Left lung (tissue), 10 donors: ENCODE measurements around the gene GAS2L2. TPM values are rescaled to one million over a fixed set of nuclear protein-coding genes. Genes with fewer than 3 reads are reported as not detected.
"Not testable (repeated sequence)": the region's sequence is repeated elsewhere in the genome, so short reads cannot be mapped to it uniquely, and the experiment has no call there.

Experiments
- ATAC-seq: fragments of 200-7000 bp; cut with Tn5 transposase; one replicate; pipeline ENCODE4 v1.9.1; 2020; ENCODE audit warnings: moderate library complexity
- DNase-seq, 4 donors: peaks; one replicate each; pipeline ENCODE4 v3.0.0-alpha.2; 2013 to 2020
- H3K27ac ChIP-seq, 2 donors: fragments of 200-600 bp; sonication (generic) in 1 of 2; one replicate each; pipeline versions ENCODE4 v1.5.0 to v1.8.0; 2020 to 2021
- H3K27me3 ChIP-seq, 2 donors: fragments of 200-600 bp; sonication (generic) in 1 of 2; one replicate each; pipeline versions ENCODE4 v1.5.0 to v1.8.0; 2020 to 2021
- H3K36me3 ChIP-seq, 2 donors: fragments of 200-600 bp; sonication (generic) in 1 of 2; one replicate each; pipeline versions ENCODE4 v1.5.0 to v1.8.0; 2020 to 2021
- H3K4me1 ChIP-seq, 2 donors: fragments of 200-600 bp; one replicate each; pipeline ENCODE4 v1.8.0; 2021
- H3K4me3 ChIP-seq, 2 donors: fragments of 200-600 bp; sonication (generic) in 1 of 2; one replicate each; pipeline versions ENCODE4 v1.5.0 to v1.8.0; 2020 to 2021; ENCODE audit warnings: mild to moderate bottlenecking in 1 of 2
- H3K9me3 ChIP-seq, 2 donors: fragments of 200-600 bp; sonication (generic) in 1 of 2; one replicate each; pipeline versions ENCODE4 v1.5.0 to v1.8.0; 2020 to 2021
- CTCF ChIP-seq, 2 donors: fragments of 200-600 bp; sonication (generic) in 1 of 2; IDR thresholded peaks; one replicate each; pipeline versions ENCODE4 v1.5.0 to v1.8.0; 2021; ENCODE audit warnings: antibody characterized with exemption in 2 of 2
- intact Hi-C, 2 donors: fragments of 100-400 bp; cut with DNase I; formaldehyde crosslinking; loops; one replicate each; pipeline versions ENCODE4 v1.11.2 to v1.14.2; 2022
- polyA plus RNA-seq, 6 donors: library from polyadenylated mRNA; unstranded; fragments of 120-200 nt; gene quantifications; one replicate each; pipeline ENCODE4 v1.2.1, GENCODE V29; 2013; ENCODE audit not compliant: insufficient read length in 6 of 6
- total RNA-seq, 2 donors: library from RNA; stranded (reverse); fragmentation: NEBNext Ultra II Directional; extraction: Animal tissue kit (Norgen Biotek cat#: 25700); gene quantifications; one replicate each; pipeline ENCODE4 v1.2.1, GENCODE V29; 2021
- donor health status: DM: no; HTN: yes; CAD: no.
- donor health status: DM: no; HTN: no; CAD: no.

GAS2L2 gene
- total and polyA plus RNA-seq, 8 donors = 0.15 to 1.8 (median 1.1) TPM

DNA sequence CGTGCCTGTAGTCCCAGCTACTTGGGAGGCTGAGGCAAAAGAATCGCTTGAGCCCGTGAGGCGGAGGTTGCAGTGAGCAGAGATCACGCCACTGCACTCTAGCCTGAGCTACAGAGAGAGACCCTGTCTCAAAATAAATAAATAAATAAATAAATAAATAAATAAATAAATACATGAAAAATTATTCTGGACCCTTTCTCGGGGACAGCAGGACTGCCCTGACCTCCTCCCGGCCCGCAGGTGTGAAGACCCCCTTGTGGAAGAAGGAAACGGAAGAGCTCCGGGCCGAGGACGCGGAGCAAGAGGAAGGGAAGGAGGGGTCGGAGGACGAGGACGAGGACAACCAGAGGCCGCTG is 10.7 kb upstream of the GAS2L2 start:
- peak overlapping the region; percentile 44 to 45 for H3K4me3 ChIP-seq
- H3K9me3 ChIP-seq = no peaks in the 10 kb centered on the region
- peak in 1 of 4 donors; percentile 41 for DNase-seq
- H3K36me3 ChIP-seq = no peaks in the 10 kb centered on the region
- H3K27ac ChIP-seq = no peak overlapping the region
- no peak for ATAC-seq
- peaks cover 5 to 17% of the 10 kb centered on the region in 2 donors for H3K4me1 ChIP-seq
- intact Hi-C loops = loop anchor here in 1 of 2 donors (2.0 kb wide), 1 partner anchor 41 kb away; no protein-coding TSS in a partner anchor
- no peak for TF ChIP-seq CTCF (IDR thresholded peaks at IDR 0.05)
- peaks cover 0 to 14% of the 10 kb centered on the region in 2 donors for H3K27me3 ChIP-seq

- intact Hi-C loops = no loop called here
Observed at GRCh38 chr17:35761601-35762000, 8.6 kb upstream of the GAS2L2 start.

GRCh38 chr17:35760587-35760986 is 7.5 kb upstream of the GAS2L2 start, which contains the start of gene C17orf50:
C17orf50 (plus strand) TSS chr17:35760887; CDS start chr17:35760942, 55 bp downstream.
- H3K27ac ChIP-seq = no peak within 1 kb of the TSS
- H3K9me3 ChIP-seq = no peaks in the 10 kb centered on the region
- H3K36me3 ChIP-seq = no peaks in the 10 kb centered on the region
- no peak for ATAC-seq
- H3K27me3 ChIP-seq = peaks cover 0 to 14% of the 10 kb centered on the region in 2 donors
- DNase-seq = no peak
- no peak within 1 kb of the TSS for H3K4me3 ChIP-seq
- H3K4me1 ChIP-seq = peaks cover 5 to 17% of the 10 kb centered on the region in 2 donors
- TF ChIP-seq CTCF (IDR thresholded peaks at IDR 0.05) = no peak
- intact Hi-C loops = no loop called here

More at GRCh38 chr17:35761601-35762000, 8.6 kb upstream of the GAS2L2 start:
- no peaks in the 10 kb centered on the region for H3K9me3 ChIP-seq
- no peaks in the 10 kb centered on the region for H3K36me3 ChIP-seq
- no peak for TF ChIP-seq CTCF (IDR thresholded peaks at IDR 0.05)
- no peak for DNase-seq
- no peak overlapping the region for H3K27ac ChIP-seq
- ATAC-seq = no peak
- H3K4me1 ChIP-seq = peaks cover 5 to 17% of the 10 kb centered on the region in 2 donors
- H3K4me3 ChIP-seq = no peak overlapping the region
- peaks cover 0 to 14% of the 10 kb centered on the region in 2 donors for H3K27me3 ChIP-seq

DNA sequence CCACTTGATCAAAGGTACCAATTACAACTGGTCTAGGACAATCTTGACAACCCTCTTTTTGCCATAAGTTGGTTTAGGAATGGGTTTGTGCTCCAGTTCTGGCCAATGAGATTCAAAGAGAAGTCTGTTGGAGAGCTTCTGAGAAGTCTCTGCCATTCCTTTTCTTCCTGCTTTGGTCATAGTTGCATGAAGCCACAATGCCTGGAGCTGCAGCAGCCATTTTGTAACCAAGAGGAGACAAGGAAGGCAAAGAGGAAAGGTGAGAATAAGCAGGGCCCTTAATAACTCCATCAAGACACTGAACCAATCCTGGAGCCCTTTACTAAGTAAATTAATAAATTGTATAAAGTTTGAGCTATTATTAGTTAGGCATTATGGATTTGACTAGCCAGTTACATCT is 4.2 kb upstream of the GAS2L2 start:
- TF ChIP-seq CTCF (IDR thresholded peaks at IDR 0.05) = no peak
- Histone ChIP-seq H3K4me3 (no peak overlapping the region), H3K27me3 (peaks cover 0 to 13% of the 10 kb centered on the region in 2 donors), H3K4me1 (no peaks in the 10 kb centered on the region), H3K9me3 (no peaks in the 10 kb centered on the region), H3K36me3 (no peaks in the 10 kb centered on the region), H3K27ac (no peak overlapping the region)
- intact Hi-C loops = no loop called here
- DNase-seq (no peak), ATAC-seq (no peak)

DNA sequence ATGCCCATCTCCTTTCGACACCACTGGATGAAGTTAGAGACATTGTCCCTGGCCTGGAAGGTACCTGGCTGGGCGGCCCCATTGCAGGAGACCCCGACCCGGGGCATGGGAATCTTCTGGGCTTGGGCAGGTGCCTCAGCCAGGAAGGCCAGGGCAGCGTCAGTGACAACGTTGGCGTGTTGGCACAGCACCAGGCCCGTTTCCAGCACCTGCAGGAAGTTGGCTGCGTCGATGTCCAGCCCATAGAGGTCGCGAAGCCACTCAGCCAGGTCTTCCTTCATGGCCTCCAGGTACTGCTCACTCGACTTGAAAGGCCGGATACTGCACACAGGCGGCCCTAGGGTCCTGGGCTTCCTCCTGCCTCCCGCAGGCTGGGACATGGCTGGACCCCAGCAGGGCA is 568 bp downstream of the GAS2L2 start:
- intact Hi-C loops = no loop called here

DNA sequence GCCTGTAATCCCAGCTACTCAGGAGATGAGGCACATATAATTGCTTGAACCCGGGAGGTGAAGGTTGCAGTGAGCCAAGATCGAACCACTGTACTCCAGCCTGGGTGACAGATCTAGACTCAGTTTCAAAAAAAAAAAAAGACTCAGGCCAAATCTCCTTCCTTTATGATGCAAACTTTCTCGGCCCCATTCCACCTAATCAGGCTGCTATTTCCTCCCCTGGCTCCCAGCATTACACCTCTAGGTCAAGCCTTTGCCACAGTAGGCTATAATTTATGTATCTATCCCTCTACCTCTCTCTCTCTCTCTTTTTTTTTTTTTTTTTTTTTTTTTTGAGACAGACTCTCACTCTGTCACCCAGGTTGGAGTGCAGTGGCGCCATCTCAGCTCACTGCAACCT is 1.5 kb downstream of the GAS2L2 start:
- peaks cover 6 to 60% of the 10 kb centered on the region in 2 donors for H3K27me3 ChIP-seq
- H3K4me3 ChIP-seq, H3K36me3 ChIP-seq, H3K27ac ChIP-seq, H3K9me3 ChIP-seq, DNase-seq, intact Hi-C loops, H3K4me1 ChIP-seq, ATAC-seq: not testable (repeated sequence)

More for the DNA sequence above, 568 bp downstream of the GAS2L2 start:
- no peak overlapping the region for H3K27ac ChIP-seq
- ATAC-seq (peak; percentile 8), DNase-seq (peak in 1 of 4 donors; percentile 74)
- H3K36me3 ChIP-seq = no peaks in the 10 kb centered on the region
- H3K4me3 ChIP-seq = no peak overlapping the region
- H3K4me1 ChIP-seq = peaks cover 0 to 5% of the 10 kb centered on the region in 2 donors
- no peak for TF ChIP-seq CTCF (IDR thresholded peaks at IDR 0.05)
- no peaks in the 10 kb centered on the region for H3K9me3 ChIP-seq
- peaks cover 6 to 60% of the 10 kb centered on the region in 2 donors for H3K27me3 ChIP-seq
